NCI-H1417 treated with DMSO at 0.1 percent for 48 hours (cell line): ENCODE data around the gene RFTN2.
"Not testable (repeated sequence)": the region's sequence is repeated elsewhere in the genome, so short reads cannot be mapped to it uniquely, and the experiment has no call there.

Source experiments
- DNase-seq: peaks from one replicate; lab custom pipeline; 2025; lab: John Stamatoyannopoulos, UW

Gene RFTN2

DNA sequence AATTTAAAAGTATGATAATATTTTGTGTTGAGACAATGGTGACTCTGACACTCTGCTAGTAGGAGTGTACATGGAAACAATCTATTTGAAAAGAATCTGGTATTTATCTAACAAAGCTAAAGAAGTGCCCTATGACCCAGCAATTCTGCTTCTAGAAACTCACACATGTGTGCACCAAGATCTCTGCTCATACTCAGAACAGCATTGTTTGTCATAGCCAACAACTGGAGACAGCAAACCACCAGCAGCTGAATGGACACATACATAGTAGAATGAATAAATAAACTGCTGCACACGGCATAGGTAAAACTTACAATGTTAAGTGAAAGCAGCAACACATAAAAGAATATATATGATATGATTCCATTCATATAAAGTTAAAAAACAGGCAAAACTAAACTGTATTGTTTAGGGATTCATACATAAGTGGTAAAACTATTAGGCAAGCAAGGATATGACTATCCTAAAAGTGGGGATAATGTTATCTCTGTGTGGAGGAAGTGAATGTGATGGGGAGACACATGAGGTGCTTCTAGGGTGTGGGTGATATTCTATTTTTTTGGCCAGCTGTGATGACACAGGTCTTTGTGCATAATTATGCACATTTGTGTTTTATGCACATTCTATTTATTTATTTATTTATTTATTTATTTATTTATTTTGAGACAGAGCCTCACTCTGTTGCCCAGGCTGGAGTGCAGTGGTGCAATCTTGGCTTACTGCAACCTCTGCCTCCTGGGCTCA is 71.1 kb downstream of the RFTN2 start:
- no peak for DNase-seq

DNA sequence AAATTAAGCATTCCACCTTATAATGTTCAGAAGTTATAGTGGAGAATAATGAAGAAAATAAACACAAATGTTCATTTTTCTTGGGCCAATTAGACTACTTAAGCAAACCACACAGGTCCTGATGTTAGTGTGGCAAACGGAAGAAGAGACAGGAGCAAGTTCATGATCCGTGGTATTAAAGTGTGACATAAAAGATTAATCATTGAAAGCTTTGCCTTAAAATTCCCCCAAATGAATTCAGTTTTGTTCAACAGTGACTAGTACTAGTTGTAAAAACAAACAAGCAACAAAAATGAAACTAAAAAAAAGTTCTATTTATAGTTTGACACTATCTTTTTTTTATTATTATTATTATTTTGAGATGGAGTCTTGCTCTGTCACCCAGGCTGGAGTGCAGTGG is 73.7 kb downstream of the RFTN2 start:
- no peak for DNase-seq

DNA sequence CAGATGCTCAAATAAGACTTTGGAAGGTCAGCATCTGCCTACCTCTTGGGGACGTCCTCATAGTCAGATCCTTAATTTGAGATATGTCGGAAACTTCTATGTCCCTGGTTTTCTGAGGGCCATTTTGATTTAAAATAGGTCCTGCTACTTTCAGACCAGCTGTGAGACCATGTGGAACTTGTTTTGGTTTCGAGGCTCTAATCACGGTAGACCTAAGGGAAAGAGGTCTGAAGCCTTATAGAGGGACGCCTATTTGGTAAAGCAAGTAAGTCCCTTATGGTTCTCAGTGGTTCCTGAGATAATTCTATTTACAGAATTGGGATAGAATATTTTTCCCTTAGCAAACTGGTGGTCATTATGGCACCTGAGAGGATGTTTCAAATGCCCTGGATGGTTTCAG is 75.1 kb downstream of the RFTN2 start:
- no peak for DNase-seq

DNA sequence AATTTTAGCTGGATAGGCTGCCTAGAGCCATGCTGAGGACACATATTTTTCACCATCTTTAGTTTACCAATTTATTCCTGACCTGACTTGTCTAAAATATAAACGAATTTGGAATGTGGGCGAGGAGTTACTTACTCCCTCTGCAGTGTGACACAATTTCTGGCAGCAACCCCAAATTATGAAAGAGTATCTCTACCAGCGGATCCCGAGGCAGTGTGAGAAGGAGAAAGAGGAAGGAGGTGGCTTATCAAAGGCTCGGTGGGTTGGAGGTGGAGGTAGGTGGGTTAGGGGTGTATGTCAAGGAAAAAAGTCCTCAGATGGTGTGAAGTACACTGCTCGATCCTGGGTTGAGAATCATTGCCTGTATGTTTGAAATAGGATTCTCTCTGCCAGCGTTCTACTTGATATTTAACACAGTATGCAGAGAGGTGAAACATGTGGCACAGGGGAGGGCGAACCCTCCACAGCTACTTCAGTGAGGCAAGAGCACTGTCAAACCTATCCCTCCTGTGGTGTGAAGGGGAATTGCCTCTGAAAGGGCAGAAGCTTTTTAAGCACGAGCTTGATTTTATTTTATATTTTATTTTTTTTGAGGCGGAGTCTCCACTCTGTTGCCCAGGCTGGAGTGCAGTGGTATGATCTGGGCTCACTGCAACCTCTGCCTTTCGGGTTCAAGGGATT is 76.0 kb downstream of the RFTN2 start:
- no peak for DNase-seq

DNA sequence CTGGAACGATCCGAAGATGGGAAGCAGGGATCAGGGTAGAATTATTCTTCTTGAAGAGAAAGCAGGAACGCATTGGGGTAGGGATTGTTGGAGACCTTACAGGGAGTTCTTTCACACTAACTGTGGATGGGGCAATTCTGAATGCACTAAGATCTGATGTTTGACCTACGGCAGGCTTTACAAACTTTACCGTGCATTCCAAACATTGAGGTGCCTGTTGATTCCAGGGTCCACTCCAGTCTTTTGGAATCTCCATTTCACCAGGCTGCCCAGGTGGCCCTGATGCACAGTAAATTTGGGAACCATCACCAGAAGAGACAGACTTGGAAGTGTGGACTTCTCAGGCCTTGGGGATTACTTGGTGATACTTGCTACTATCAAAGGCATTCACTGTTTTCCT is 76.9 kb downstream of the RFTN2 start:
- DNase-seq: no peak

DNA sequence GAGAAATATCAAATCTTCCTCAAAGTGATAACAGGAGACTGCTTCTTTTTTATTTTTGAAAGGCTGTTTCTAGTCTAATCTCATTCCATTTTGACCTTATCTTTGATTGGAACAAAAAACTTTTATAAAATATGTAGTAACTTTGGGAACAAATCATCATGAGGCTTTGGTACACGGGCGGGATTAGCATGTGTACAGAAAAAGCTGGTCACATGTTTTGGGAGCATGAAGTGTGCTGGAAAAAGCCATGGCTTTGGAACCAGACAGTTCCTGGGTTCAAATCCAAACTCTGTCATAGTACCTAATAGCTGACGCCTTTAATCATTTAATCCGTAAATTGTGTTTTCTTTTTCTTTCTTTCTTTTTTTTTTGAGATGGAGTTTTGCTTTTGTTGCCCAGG is 78.2 kb downstream of the RFTN2 start:
- no peak for DNase-seq

DNA sequence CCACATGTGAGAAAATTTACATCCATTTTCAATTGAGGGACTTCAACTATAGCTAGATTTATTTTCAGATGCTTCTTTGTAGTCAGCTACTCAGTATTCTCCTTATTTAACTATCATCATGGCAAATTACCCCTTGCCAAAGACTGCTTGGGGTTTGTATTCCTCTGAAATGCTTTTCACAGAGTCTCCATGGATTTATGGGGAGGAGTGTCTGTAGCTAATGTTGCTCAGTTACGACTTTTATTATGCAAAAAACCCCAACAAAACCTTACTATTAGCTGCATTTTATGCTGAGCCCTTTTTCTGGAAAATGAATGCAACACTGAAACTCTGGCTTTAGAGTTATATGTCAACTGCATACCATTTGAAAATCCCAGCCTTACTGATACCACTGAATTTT is 78.6 kb downstream of the RFTN2 start:
- DNase-seq: no peak

DNA sequence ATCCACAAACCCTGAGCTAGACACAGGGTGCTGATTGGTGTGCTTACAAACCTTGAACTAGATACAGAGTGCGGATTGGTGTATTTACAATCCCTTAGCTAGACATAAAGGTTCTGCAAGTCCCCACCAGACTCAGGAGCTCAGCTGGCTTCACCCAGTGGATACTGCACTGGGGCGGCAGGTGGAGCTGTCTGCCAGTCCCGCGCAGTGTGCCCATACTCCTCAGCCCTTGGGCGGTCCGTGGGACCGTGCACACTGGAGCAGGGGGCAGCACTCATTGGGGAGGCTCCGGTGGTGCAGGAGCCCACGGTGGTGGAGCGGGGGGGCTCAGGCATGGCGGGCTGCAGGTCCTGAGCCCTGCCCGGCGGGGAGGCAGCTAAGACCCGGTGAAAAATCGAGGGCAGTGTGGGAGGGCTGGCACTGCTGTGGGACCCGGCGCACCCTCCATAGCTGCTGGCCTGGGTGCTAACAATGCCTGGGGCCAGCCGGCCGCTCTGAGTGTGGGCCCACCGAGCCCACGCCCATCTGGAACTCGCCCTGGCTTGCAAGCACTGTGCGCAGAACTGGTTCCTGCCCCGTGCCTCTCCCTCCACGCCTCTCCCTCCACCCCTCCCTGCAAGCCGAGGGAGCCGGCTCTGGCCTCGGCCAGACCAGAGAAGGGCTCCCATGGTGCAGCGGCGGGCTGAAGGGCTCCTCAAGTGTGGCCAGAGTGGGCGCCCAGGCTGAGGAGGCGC is 83.9 kb downstream of the RFTN2 start:
- no peak for DNase-seq

DNA sequence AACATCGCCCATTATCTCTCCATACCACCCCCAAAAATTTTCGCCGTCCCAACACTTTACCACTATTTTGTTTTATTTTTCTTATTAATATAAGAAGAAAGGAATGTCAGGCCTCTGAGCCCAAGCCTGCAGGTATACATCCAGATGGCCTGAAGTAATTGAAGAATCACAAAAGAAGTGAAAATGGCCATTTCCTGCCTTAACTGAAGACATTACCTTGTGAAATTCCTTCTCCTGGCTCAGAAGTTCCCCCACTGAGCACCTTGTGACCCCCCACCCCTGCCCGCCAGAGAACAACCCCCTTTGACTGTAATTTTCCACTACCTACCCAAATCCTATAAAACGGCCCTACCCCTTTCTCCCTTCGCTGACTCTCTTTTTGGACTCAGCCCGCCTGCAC is 88.1 kb downstream of the RFTN2 start:
- not testable (repeated sequence) for DNase-seq

DNA sequence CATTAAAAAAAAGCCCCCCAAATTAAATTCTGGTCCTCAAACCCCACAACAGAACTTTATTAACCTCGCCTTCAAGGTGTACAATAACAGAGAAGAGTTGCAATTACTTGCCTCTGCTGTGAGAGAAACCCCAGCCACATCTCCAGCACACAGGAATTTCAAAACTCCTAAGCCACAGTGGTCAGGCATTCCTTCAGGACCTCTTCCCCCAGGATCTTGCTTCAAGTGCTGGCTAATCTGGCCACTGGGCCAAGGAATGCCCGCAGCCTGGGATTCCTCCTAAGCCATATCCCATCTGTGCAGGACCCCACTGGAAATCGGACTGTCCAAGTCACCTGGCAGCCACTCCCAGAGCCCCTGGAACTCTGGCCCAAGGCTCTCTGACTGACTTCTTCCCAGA is 95.2 kb downstream of the RFTN2 start:
- not testable (repeated sequence) for DNase-seq

DNA sequence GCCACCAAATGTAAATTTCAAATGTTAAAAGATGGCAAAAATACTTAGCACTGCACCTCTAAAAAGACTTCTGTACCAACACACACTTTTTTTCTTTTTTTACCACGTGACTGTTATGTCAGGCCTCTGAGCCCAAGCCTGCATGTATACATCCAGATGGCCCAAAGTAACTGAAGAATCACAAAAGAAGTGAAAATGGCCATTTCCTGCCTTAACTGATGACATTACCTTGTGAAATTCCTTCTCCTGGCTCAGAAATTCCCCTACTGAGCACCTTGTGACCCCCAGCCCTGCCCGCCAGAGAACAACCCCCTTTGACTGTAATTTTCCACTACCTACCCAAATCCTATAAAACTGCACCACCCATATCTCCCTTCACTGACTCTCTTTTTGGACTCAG is 97.1 kb downstream of the RFTN2 start:
- DNase-seq: not testable (repeated sequence)

DNA sequence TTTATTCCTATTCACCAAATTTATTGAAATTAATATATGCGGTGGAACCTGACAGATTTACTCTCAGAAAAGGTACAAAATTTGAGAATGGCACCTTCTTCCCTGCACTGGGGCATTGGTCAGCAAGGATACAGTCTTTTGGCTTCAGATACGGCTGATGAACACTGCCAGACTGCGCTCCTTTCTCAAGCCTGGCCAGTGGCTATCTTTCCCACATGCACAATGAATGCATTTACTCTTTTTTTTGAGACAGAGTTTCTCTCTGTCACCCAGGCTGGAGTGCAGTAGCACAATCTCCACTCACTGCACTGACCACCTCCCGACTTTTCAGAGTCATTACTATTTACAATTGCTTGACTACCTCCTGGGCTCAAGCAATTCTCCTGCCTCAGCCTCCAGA is 97.9 kb downstream of the RFTN2 start:
- DNase-seq: no peak

DNA sequence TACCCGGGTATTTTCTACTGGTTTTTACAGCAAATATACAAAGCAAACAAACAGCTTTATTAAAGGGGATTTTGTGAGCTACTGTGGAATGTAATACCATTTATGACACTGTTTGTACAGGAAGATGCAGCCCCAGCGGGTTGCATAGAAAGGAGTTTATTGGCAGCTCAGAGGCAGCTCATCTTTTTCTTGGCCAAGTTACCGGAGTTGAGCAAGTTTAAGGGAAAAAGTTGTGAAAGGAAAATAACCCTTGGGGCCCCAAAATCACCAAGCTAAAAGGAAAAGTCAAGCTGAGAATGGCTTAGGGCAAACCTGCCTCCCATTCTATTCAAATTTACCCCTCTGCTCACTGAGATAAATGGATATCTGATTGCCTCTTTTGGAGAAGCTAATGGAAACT is 98.8 kb downstream of the RFTN2 start:
- DNase-seq: no peak

DNA sequence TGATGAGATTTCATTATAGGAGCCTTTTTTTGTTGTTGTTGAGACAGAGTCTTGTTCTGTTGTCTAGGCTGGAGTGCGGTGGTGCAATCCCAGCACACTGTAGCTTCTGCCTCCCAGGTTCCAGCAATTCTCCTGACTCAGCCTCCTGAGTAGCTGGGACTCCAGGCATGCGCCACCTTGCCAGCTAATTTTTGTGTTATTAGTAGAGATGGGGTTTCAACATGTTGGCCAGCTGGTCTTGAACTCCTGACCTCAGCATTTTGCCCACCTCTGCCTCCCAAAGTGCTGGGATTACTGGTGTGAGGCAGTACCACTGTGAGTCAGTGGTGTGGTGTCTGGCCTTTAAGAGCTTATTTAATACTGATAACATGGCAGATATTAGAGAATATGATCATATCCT is 99.4 kb downstream of the RFTN2 start:
- no peak for DNase-seq

DNA sequence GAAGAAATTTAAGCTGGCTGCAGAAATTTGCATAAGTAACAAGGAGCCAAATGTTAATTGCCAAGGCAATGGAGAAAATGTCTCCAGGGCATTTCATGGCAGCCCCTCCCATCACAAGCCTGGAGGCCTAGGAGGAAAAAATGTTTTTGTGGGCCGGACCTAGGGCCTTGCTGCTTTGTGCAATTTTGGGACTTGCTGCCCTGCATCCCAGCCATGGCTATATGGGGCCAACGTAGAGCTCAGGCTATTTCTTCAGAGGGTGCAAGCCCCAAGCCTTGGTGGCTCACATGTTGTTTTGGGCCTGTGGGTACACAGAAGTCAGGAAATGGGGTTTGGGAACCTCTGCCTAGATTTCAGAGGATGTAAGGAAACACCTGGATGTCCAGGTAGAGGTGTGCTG is 101.8 kb downstream of the RFTN2 start:
- DNase-seq: no peak

DNA sequence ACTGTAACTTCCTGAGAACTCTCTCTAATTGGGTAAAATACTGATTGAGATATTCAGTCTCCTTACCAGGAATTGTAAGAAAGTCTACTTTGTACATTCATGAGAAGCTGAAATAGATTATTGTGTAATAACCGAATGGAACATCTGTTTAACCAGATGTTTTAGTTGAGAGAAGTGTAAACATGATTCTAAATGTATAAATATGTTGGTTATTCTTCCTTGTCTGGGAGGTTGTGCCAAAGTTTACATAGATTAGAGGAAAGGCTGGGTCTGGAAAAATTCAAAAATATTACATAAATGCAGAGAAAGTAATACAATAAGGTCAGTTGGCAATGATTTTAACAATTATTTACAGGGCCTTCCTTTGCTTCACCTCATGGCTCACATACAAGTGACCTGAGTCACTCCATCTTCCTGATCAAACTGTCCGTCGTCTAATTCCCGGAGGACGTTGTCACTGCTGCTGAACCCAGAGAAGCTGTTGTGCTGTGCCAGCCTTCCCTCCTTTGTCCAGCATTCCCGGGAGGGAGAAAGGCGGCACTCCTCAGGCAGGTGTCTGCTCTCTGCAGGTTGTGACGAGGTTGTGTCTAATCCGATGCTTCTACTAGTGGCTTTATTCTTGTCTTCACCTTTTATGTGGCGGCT is 103.6 kb downstream of the RFTN2 start:
- DNase-seq: no peak

DNA sequence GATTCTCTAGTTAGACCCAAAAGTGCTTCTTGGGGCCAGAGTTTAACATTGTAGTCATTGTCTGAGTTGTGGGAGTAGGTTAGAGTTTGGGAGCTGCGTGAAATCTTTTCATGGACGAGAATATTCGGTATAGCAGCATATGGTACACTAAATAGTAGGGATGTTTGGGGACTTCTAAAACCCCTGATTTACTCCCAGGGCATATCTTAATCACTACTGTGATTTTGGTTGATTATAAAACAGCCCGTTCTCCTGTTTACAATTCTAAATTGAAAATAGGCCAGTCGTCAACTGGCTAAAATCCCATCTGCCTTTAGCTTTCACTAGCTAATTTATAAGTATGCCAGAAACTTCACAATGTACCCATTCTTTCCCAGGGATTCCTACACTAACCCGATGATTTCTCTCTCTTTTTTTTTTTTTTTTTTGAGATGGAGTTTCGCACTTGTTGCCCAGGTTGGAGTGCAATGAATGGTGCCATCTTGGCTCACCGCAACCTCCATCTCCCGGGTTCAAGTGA is 115.2 kb downstream of the RFTN2 start:
- no peak for DNase-seq

DNA sequence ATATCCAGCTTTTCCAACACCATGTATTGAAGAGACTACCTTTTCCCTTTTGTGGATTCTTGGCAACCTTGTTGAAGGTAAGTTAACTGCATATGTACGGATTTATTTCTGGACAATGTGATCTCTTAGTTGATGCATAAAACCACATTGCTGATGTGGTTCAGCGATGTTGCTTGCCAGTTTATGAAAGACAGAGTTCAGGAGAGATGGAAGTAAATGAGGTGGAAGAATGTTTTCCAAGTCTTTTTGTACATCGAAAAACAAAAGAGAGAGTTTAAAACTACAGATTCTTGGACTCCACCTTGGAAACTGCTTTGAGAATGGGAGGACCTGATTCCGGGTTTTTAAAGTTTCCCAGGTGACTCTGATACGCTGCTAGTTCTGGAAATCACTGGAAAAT is 115.7 kb downstream of the RFTN2 start:
- no peak for DNase-seq

DNA sequence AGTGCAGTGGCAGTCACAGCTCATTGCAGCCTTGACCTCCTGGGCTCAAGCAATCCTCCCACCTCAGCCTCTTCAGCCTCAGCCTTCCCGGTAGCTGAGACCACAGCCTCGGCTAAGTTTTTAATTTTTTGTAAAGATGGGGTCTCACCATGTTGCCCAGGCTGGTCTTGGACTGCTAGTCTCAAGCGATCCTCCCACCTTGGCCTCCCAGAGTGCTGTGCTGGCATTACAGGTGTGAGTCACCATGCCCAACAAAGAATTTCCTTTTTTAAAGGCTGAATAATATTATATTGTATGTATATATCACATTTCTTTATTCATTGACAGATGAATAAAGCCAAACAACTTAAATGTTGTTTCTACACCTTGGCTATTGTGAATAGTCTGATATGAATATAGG is 117.0 kb downstream of the RFTN2 start:
- no peak for DNase-seq

DNA sequence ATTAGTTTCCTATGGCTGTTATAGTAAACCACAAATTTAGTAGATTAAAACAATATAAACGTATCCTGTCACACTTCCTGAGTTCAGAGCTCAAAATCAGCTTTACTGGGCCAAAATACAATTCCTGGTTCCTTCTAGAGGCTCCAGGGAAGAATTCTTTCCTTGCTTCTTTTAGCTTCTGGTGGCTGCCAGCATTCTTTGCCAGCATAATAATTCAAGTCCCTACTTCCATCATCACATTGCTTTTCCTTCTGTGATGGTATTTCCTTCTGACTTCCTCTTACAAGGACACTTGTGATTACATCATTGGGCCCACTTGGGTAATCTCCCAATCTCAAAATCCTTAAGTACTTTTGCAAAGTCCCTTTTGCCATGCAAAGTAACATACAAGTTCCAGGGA is 118.9 kb downstream of the RFTN2 start:
- DNase-seq: no peak

DNA sequence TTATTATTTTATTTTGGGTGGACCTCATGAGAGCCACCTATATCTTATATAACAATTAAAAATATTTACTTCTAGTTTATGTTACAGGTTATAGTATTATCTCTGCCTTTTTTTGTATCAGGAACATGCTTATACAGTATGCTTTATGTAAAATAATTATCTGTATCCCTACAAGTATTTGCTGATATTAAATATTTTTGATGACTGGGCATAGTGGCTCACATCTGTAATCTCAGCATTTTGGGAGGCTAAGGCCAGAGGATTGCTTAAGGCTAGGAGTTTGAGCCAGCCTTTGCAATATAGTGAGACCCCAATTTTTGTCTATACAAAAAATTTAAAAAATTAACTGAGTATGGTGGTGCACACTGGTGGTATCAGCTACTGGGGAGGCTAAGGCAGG is 119.9 kb downstream of the RFTN2 start:
- DNase-seq: no peak

DNA sequence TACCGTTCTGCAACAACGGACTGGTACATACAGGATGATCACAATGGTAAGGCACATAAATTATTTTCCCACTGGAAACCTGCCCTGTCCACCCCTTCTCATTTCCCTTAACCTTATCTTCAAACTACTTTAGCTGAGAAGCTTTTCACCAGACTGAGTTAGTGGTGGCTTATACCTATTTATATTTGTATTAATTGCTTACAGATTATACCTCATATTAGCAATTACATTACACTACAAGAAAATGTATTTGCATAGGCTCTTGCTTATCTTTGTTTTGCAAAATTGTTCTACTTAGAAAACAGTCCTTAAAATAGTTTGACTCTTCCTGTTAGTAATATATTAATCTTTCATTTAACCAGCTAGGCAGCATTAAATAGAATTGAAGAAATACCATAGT is 124.1 kb downstream of the RFTN2 start:
- DNase-seq: not testable (repeated sequence)

DNA sequence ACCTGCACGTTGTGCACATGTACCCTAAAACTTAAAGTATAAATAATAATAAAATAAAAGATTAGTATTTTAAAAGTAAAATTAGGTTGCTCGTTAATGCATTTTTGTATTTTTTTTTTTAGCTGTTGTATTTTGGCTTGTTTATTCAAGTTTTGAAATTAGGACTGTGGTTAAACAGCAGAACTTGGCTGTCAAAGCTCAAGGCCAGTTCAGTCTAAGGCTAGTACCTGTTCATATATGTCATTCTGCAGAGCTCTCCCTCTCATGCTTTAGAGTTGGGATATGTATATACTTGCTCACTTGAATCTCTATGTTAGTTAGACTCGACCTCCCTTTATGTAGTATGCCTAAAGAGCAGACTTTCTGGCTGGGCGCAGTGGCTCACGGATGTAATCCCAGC is 126.8 kb downstream of the RFTN2 start:
- no peak for DNase-seq
